ENCODE measurements around the gene HOXD10. TPM values are rescaled to one million over a fixed set of nuclear protein-coding genes. Genes with fewer than 3 reads are reported as not detected.

The HOXD10 gene
- total RNA-seq, 1 experiment from 2014 or later: 88.6 TPM

DNA sequence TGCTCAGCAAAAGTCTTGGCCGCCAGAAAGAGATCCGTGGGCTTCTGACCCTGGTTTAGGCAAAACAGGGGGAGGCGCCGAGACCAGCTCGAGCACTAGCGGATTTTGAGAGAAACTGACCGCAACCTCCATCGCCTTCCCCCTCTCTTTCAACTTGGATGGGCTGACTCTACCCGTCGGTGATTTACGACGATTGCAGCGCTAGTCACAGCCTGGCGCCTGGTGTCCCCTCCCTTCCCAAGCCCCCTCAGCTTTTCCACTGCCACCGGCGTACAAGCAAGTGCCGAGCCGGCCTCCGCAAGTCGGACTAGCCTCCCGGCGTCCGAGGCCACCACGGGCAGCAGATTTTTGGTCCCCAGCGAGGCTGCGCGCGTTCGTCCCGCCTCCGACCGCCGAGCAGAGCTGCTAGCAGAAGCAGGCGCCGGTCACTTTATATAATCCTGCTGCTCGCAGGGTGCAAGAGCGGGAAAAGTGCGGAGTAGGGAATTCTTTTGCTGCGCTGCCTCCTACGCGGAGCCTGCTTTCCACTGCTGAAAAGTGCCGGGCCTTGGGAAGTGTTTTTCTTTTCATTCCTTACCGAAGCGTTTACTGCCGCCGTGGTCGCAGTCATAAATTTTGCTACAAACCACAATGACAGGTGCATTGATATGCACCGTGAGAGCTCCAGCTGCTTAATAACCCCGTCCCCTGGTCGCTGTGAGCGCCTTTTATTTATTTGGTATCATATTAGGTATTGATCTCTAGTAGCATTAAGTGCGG is 48.2 kb downstream of the HOXD10 start:
- peaks cover 7% of the 10 kb centered on the region for H3K36me3 ChIP-seq (ENCODE audit: insufficient read depth, low read length, poor library complexity, severe bottlenecking)
- H3K4me3 ChIP-seq (ENCODE audit: low read depth, low read length, poor library complexity, severe bottlenecking): no peak overlapping the region
- BruUV-seq (replicated peaks): no TSS peak
- ChIA-PET POLR2A (ENCODE audit: low non-redundant PET) (no interaction called here), CTCF (no interaction called here)
- no peaks in the 10 kb centered on the region for H3K27me3 ChIP-seq (replicated peaks; ENCODE audit: insufficient read depth, low read depth, low read length, poor library complexity)
- no peak overlapping the region for H3K27ac ChIP-seq (ENCODE audit: low read depth, low read length, poor library complexity, severe bottlenecking)
- no peaks in the 10 kb centered on the region for H3K9me3 ChIP-seq (ENCODE audit: low read depth, low read length, poor library complexity, severe bottlenecking)
- intact Hi-C loops (cut with micrococcal nuclease; ENCODE audit: unreplicated experiment): no loop called here
- H3K4me1 ChIP-seq (ENCODE audit: insufficient read depth, low read length, poor library complexity, severe bottlenecking): peaks cover 3% of the 10 kb centered on the region
- DNase-seq (ENCODE audit: low spot score): no peak
- TF ChIP-seq, protein P1, sequence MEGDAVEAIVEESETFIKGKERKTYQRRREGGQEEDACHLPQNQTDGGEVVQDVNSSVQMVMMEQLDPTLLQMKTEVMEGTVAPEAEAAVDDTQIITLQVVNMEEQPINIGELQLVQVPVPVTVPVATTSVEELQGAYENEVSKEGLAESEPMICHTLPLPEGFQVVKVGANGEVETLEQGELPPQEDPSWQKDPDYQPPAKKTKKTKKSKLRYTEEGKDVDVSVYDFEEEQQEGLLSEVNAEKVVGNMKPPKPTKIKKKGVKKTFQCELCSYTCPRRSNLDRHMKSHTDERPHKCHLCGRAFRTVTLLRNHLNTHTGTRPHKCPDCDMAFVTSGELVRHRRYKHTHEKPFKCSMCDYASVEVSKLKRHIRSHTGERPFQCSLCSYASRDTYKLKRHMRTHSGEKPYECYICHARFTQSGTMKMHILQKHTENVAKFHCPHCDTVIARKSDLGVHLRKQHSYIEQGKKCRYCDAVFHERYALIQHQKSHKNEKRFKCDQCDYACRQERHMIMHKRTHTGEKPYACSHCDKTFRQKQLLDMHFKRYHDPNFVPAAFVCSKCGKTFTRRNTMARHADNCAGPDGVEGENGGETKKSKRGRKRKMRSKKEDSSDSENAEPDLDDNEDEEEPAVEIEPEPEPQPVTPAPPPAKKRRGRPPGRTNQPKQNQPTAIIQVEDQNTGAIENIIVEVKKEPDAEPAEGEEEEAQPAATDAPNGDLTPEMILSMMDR (conservative IDR thresholded peaks at IDR 0.05; ENCODE audit: low read depth, low read length): no peak
- TF ChIP-seq EZH2 (IDR thresholded peaks at IDR 0.05; ENCODE audit: borderline replicate concordance, low read depth, low read length, poor library complexity, severe bottlenecking): no peak

DNA sequence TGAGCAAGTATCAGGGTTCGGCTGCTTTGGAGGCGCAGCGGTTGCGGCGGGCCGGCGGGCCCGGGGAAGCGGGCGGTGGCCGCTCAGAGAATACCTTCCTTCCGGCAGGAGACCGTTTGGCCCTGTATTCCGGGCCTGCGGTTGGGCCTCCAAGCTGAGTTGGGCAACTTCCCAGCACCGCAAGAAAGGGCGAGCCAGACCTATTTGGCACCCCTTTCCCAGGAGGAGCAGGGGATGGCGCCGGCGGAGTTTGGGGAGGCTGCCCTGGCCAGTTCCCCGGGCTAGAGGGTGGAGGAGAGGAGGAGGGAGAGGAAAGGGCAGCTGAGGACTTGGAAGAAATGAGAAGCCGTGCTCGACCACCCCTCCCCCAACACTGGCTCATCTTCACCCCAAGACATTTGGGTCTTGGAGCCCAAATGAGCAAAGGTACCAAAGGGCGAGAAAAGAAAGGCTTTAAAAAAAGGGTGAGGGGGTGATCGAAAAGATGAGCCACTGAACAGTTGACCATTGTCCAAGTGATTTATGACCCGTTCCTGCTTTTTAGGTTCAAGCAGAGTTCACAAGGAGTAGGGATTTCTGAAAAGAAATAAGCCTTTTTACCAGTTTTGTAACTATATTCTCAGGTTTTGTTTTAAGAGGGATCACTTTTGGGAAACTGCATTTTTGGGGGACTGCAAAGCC is 48.9 kb downstream of the HOXD10 start:
- TF ChIP-seq, protein P1 (conservative IDR thresholded peaks at IDR 0.05; ENCODE audit: low read depth, low read length): no peak
- no peak for TF ChIP-seq EZH2 (IDR thresholded peaks at IDR 0.05; ENCODE audit: borderline replicate concordance, low read depth, low read length, poor library complexity, severe bottlenecking)
- H3K27ac ChIP-seq (ENCODE audit: low read depth, low read length, poor library complexity, severe bottlenecking): no peak overlapping the region
- H3K4me1 ChIP-seq (ENCODE audit: insufficient read depth, low read length, poor library complexity, severe bottlenecking): peaks cover 3% of the 10 kb centered on the region
- DNase-seq (ENCODE audit: low spot score): no peak
- no peaks in the 10 kb centered on the region for H3K9me3 ChIP-seq (ENCODE audit: low read depth, low read length, poor library complexity, severe bottlenecking)
- H3K4me3 ChIP-seq (ENCODE audit: low read depth, low read length, poor library complexity, severe bottlenecking): no peak overlapping the region
- peaks cover 3% of the 10 kb centered on the region for H3K36me3 ChIP-seq (ENCODE audit: insufficient read depth, low read length, poor library complexity, severe bottlenecking)
- no peaks in the 10 kb centered on the region for H3K27me3 ChIP-seq (replicated peaks; ENCODE audit: insufficient read depth, low read depth, low read length, poor library complexity)
- BruUV-seq (replicated peaks): no TSS peak
- ChIA-PET CTCF (no interaction called here), POLR2A (ENCODE audit: low non-redundant PET) (no interaction called here)
- intact Hi-C loops (cut with micrococcal nuclease; ENCODE audit: unreplicated experiment): no loop called here

DNA sequence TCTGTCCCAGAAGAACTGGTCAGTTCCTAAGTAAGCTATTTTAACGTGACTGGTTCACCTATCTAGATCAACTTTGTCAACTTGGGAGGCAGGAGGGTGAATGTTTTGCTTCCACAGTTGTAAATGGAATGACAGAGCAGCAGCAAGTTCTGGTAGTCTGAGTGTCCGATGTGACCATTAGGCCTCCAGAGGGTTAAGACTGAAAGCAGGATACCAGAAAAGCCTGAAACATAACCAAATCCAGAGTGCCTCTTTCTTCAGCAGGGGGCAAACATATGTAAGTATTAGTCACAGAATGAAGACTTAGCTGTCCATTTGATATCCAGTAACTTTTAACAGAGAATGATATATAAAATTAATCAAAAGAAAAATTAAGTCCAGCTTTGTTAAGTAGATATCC is 49.7 kb downstream of the HOXD10 start:
- no peak overlapping the region for H3K4me3 ChIP-seq (ENCODE audit: low read depth, low read length, poor library complexity, severe bottlenecking)
- POLR2A ChIA-PET (ENCODE audit: low non-redundant PET): no interaction called here
- no TSS peak for BruUV-seq (replicated peaks)
- no peaks in the 10 kb centered on the region for H3K9me3 ChIP-seq (ENCODE audit: low read depth, low read length, poor library complexity, severe bottlenecking)
- H3K36me3 ChIP-seq (ENCODE audit: insufficient read depth, low read length, poor library complexity, severe bottlenecking): peaks cover 3% of the 10 kb centered on the region
- intact Hi-C loops (cut with micrococcal nuclease; ENCODE audit: unreplicated experiment): no loop called here
- H3K4me1 ChIP-seq (ENCODE audit: insufficient read depth, low read length, poor library complexity, severe bottlenecking): no peaks in the 10 kb centered on the region
- H3K27ac ChIP-seq (ENCODE audit: low read depth, low read length, poor library complexity, severe bottlenecking): no peak overlapping the region
- no peaks in the 10 kb centered on the region for H3K27me3 ChIP-seq (replicated peaks; ENCODE audit: insufficient read depth, low read depth, low read length, poor library complexity)
- CTCF ChIA-PET: interaction anchor here (1.2 kb wide), 1 partner anchor 486 kb away, joined by 4 read pairs; no protein-coding TSS in a partner anchor
- TF ChIP-seq, protein P1 (conservative IDR thresholded peaks at IDR 0.05; ENCODE audit: low read depth, low read length): no peak
- no peak for TF ChIP-seq EZH2 (IDR thresholded peaks at IDR 0.05; ENCODE audit: borderline replicate concordance, low read depth, low read length, poor library complexity, severe bottlenecking)
- DNase-seq (ENCODE audit: low spot score): no peak
